Stimulated activated CD4-positive, alpha-beta T cell treated with anti-CD3 and anti-CD28 coated beads, Interleukin-15, amount 100 ng/mL, for 48 hours (primary cell): ENCODE results near the gene RAPGEF4.

Experiments
- DNase-seq, 2 donors: peaks; one replicate each; pipeline ENCODE4 v3.0.0-alpha.2; 2020; ENCODE audit warnings: low read depth in 2 of 2

RAPGEF4 gene

GRCh38 chr2:172996387-172996961, 260.8 kb downstream of the RAPGEF4 start:
- no peak for DNase-seq

DNA sequence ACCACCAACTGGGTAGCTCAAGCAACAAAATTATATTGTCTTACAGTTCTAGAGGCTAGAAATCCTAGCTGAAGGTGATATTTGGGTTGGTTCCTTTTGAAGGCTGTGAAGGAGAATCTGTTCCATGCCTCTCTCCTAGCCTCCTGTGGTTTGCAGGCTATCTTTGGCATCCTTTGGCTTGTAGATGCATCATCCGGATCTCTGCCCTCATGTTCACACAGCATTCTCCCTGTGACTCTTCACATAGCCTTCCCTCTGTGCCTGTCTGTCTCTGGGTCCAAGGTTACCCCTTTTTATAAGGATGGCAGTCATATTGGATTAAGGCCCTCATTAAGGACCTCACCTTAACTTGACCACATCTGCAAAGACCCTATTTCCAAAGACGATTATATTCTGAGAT, 261.4 kb downstream of the RAPGEF4 start:
- no peak for DNase-seq

DNA sequence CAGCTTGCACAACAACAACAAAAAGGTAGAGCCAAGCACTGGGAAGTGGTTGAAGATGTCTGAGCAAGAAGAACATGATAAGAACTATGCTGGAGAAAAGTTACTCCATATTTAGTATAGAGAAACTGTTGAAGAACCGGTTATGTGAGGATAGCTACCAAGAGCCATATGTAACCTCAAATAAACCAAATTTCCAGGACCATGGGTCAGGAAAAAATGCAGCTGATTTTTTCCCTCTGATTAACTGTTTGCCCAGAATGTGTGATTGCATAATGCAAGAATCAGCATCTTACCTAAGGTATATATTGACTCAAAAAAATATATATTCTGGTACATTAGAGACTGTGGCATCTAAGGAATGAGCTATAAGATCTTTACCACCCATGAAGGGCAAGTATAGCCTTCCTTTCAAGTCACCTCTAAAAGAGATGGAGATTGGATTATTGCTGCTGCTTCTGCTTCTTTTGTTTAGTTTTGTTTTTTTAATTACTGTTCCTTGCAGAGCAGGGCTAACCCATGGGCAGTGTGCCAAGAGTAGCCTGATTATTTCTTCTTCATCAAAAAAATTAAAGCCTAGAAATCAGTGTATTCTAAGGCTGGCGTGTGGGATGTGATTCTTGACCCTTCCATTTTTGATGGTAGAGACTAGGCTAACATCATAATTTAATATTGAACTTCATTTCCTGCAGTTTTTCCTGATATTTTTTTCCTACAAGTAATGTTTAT, 263.1 kb downstream of the RAPGEF4 start:
- DNase-seq: no peak

- no peak for DNase-seq
Measured at GRCh38 chr2:172999641-173000386, 264.2 kb downstream of the RAPGEF4 start.

DNA sequence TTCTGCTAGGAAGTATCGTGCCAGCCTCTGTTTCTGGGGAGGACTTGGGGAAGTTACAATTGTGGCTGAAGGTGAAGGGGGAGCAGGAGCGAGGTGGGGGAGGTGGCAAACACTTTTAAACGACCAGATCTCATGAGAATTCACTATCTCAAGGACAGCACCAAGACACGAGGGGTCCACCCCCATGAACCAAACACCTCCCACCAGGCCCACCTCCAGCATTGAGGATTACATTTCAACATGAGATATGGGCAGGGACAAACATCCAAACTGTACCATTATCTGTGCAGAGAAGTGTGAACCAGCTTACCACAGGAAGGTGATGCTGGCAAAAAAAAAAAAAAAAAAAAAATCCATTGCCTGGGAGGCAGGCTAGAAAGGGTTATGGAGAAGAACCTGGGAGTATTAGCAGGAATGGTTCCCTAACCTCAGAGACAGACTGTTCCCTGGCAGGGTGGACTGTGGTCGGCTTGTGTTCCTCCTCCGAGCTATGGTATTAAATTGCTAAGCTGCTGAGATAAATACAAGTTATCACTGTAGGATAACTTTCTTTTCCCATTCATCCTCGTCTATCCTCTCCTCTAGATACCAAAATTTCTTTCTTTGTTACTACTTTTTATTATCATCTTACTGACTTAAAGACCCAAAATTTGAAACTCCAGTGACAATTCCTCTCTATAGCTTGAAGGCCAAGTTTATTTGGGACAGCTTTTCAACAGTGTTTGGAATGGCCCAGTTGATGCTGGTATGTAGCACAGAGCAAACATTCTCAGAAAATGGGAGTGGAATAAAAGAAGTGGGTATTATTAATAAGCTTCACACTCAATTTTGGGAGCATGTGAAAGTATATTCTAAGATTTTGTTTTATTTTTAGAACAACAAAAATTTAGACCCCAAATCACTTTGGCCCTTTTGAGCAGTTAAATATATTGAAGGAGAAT, 266.3 kb downstream of the RAPGEF4 start:
- DNase-seq: no peak

GRCh38 chr2:173002751-173003541, 267.3 kb downstream of the RAPGEF4 start:
- DNase-seq: no peak

GRCh38 chr2:173008786-173009185, 273.1 kb downstream of the RAPGEF4 start:
- no peak for DNase-seq

GRCh38 chr2:173010233-173010632, 274.6 kb downstream of the RAPGEF4 start:
- no peak for DNase-seq

DNA sequence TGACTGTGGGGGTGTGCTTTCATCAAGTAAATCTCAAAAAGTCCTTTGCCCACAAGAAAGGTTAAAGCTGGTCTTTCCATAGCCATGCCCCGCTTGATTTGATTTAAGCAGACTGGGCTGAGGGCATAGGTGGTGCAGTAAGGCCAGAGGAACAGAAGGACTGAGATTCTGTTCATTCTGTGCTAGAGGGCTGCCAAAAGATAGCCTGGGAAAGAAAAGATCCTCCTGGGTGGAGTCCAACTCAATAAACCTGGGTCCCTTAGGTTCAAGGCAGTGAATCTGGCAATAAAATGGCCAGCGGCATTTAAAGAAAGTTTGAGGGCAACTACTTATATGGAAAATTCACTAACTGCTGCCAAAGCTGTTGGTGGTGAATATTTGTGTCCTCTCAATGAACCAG, 280.8 kb downstream of the RAPGEF4 start:
- DNase-seq: no peak

DNA sequence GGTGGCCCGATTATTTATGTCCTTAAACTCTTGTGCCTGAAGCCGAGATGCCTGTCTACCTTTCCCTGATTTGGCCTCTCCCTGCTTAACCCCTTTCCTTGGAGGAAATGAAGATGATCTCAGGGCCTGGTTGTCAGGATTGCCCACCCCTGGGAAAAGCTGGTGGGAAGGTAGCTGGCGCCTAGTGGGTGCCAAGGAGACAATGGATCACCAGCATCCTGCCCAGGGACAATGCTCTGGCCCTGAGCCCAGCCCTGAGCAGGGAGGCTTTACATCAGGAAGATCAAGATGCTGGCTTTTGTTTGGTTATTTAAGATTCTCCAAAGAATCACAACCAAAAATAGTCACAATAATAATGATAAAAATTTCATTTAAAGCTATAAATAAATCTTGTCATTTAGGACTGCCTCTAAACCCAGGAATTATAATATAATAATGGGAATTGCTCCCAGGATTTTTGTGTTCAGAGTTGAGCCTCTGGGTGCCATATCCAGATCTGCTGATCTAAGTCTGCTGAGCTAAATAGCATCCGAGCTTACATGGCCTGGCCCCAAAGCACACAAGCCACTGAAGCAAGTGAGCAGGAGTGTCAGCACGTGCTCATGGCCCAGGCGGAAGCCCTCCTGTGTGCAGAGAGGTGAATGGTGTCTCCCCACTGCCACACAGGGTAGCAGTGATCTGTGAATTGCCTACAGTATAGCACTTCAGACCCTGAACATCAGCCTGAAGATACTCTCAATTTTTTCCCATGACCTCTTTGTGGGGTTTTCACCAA, 282.2 kb downstream of the RAPGEF4 start:
- DNase-seq: no peak

DNA sequence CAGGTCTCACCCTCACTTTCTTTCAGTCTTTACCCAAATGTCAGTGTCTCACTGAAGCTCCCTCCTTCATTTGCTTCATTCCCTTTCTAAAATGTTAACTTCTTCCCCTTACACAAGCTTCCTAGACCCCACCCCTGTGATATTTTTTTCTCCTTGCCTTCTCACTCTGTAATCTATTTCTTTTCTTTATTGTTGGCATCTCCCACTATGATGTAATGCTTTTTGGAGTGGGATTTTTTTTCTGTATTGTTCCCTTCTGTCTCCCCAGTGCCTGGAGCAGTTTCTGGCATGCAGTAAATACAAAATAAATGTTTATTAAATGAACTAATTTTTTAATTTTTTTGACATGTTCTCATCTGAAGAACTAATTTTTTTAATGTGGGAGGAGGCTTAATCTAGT, 284.1 kb downstream of the RAPGEF4 start:
- no peak for DNase-seq

GRCh38 chr2:173021939-173022371, 286.3 kb downstream of the RAPGEF4 start:
- DNase-seq: no peak

DNA sequence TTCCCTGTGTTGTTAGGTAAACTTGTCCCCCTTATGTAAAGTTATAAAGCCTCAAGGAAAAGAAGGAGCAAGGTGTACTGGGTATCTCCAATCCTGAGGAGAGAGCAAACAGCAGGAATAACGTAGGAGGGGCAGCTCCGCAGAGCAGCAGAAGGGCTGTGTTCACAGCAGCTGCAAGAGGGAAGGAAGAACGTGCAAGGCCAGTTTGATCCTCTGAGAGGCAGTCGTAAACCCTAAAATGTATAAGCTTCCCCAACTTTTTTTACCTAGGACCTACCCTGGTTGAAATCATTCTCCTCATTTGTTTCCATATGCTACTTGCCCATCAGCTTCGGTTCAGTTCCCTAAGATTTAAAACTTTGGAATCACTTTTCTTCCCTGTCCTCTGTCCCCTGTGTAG, 288.1 kb downstream of the RAPGEF4 start:
- DNase-seq: no peak

DNA sequence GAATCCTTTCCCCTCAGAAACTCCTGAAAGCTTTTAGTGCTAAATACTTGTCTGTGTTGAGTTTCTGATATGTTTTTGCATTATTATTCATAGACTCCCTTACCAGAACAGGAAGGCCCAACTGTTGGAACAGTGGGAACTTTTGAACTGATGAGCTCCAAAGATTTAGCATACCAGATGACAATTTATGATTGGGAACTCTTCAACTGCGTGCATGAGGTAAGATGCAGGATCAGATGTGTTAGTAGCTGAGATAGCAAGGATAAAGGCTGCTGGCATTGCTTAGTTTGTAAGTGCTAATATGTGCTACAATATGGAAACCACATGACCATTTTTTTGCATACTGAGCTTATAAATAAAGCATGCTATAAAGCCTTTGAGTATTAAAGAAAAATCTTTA, 290.8 kb downstream of the RAPGEF4 start:
- DNase-seq: no peak

DNA sequence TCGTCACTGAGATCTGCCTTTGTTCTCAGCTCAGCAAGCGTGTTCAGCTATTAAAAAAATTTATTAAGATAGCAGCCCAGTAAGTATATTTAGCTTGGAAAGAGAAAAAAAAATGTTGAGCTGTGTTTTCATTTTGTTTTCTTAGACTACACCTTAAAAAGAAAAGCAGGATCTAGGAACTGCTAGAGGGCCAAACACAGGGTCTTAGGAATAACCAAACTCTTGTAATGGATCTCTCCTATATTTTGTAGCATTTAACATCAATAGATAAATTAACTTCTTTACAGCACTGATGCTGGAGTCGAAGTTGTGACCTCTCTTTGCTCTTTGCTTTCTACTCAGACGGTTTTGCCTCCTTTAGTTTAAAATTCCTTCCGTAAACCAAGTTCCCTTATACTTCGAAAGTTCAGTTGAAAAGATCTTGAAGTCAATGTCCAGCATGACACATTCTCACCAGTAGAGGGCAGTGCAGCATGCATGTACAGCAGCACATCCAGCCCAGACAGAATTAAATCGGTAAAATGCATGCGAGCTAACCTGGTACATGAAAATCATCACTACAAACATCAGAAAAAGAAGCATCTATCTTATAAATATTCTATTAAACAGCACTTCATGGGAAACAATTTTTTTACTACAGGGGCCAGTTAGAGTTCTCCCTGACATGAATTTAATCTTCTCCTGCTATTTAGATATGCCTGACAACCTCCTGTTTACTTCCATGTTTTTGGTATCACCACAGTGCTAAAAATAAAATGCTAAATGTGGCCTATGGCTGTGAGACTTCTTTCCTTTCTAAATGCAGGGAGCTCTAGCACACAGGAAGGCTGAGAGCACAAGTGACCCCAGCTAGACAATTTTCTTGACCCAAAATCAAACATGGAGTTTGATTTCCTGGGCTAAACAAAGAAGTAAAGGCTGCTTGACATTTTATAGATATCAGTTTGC, 291.8 kb downstream of the RAPGEF4 start:
- DNase-seq: peak; percentile 61 to 66

- no peak for DNase-seq
Measured at GRCh38 chr2:173028141-173028540, 292.5 kb downstream of the RAPGEF4 start.

- no peak for DNase-seq
Measured at GRCh38 chr2:173028671-173029070, 293.0 kb downstream of the RAPGEF4 start.

DNA sequence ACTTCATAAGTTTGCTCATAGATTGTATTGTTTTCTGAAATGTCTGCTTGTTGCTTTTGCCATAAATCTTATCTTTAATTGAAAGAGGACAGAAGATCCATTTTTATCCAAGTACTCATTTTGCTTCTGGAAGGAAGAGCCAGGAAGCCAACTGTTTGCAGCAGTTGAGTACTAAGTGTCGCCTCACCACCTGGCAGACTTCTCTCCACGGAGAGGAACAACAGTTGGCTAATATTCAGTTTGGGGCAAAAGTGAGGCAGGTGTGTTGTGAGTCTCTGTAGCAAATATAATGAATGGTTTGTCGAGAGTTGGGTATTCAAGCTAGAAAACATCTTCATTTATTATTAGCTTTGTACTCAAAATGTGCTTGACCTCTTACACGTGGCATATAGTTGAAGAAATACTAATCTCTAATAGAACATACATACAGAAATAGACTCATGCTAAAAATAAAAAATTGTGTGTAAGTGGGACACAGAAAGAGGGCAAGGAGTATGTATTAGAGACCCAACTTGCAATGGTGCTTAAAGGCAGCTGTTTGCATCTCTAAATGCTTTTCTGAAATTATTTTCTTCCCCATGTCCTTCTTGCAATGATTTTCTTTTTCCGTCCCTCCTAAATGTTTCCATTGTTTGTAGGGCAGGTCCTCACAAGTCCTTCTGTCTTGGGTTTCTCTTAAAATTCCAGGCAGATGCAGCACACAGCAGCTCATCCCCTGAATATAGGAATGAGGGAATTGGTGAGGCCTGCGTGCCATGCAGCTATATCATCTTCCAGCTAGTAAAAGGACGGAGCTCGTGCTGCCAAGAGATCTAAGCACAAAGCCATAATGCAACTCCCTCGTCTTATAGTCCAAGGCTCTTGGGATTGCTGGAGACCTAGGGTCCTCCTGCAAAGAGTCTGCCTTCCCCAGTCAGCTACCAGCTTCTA, 295.2 kb downstream of the RAPGEF4 start:
- DNase-seq: no peak
